Right lobe of liver (tissue), 6 donors: ENCODE results near the gene GTF2H4. TPM values are rescaled to one million over a fixed set of nuclear protein-coding genes. Genes with fewer than 3 reads are reported as not detected.

Experiments used
- ATAC-seq, 4 donors: fragments of 200-7000 bp; cut with Tn5 transposase; one replicate each; pipeline ENCODE4 v1.9.1; 2020; ENCODE audit warnings: mild to moderate bottlenecking in 4 of 4, moderate library complexity in 4 of 4
- DNase-seq, 3 donors: peaks; one replicate each; pipeline ENCODE4 v3.0.0-alpha.2; 2020
- H3K27ac ChIP-seq, 3 donors: fragments of 200-600 bp; one replicate each; pipeline ENCODE4 v1.8.0; 2022
- H3K27me3 ChIP-seq, 2 donors: fragments of 200-600 bp; one replicate each; pipeline ENCODE4 v1.8.0; 2022
- H3K36me3 ChIP-seq, 4 donors: fragments of 200-600 bp; sonication (generic) in 1 of 4; one replicate each; pipeline versions ENCODE4 v1.5.1 to v1.8.0; 2017 to 2022; ENCODE audit warnings: control low read depth in 1 of 4
- H3K4me1 ChIP-seq, 4 donors: fragments of 200-600 bp; sonication (generic) in 1 of 4; one replicate each; pipeline versions ENCODE4 v1.5.1 to v1.8.0; 2017 to 2022; ENCODE audit warnings: control low read depth in 1 of 4
- H3K4me3 ChIP-seq, 3 donors: fragments of 200-600 bp; one replicate each; pipeline ENCODE4 v1.8.0; 2022
- H3K9me3 ChIP-seq, 4 donors: fragments of 200-600 bp; sonication (generic) in 1 of 4; one replicate each; pipeline versions ENCODE4 v1.5.1 to v1.8.0; 2017 to 2022; ENCODE audit warnings: control low read depth in 1 of 4
- POLR2A ChIP-seq: fragments of 450-650 bp; IDR thresholded peaks from one replicate; pipeline ENCODE4 v1.6.1; 2017; ENCODE audit warnings: antibody characterized with exemption, mild to moderate bottlenecking
- WGBS: methylation state at CpG from one replicate; pipeline ENCODE4 v1.1.6; 2018; ENCODE audit warnings: low coverage, low lambda C conversion rate; ENCODE audit not compliant: insufficient coverage; ENCODE audit errors: missing lambda C conversion rate; 5-methylcytosine and 5-hydroxymethylcytosine counted together
- intact Hi-C, 2 donors: fragments of 100-400 bp; cut with DNase I; formaldehyde crosslinking; loops; one replicate each; pipeline versions ENCODE4 v1.11.2 to v1.14.1; 2022
- total RNA-seq, 6 experiments: library from RNA; depleted of rRNA in 2 of 6; stranded (reverse); fragments of >200 nt in 2 of 6; fragmentation: NEBNext Ultra II Directional in 3 of 6; extraction: Animal tissue kit (Norgen Biotek cat#: 25700) in 3 of 6; gene quantifications; one replicate each; pipeline versions ENCODE4 v1.1.0 to v1.2.4, GENCODE V29; 2016 to 2023
- TF ChIP-seq, protein P1 (sequence below), 4 donors: fragments of 200-600 bp in 3 of 4; fragments of 450-650 bp in 1 of 4; IDR thresholded peaks; one replicate each; pipeline versions ENCODE4 v1.5.1 to v1.8.0; 2016 to 2022; ENCODE audit warnings: antibody characterized with exemption in 4 of 4, mild to moderate bottlenecking in 2 of 4
- donor health status: DM: no; HTN: yes; CAD: no.
- donor health status: DM: no; HTN: no; CAD: no.
- donor health status: DM: no; HTN: no; CAD: no.
- donor health status: DM: no; HTN: yes; CAD: no.
- donor health status: DM: no; HTN: yes; CAD: no.

GTF2H4 gene
- total RNA-seq, 6 experiments from 2014 or later, result 3.6 to 21.1 (median 17.3) TPM

DNA sequence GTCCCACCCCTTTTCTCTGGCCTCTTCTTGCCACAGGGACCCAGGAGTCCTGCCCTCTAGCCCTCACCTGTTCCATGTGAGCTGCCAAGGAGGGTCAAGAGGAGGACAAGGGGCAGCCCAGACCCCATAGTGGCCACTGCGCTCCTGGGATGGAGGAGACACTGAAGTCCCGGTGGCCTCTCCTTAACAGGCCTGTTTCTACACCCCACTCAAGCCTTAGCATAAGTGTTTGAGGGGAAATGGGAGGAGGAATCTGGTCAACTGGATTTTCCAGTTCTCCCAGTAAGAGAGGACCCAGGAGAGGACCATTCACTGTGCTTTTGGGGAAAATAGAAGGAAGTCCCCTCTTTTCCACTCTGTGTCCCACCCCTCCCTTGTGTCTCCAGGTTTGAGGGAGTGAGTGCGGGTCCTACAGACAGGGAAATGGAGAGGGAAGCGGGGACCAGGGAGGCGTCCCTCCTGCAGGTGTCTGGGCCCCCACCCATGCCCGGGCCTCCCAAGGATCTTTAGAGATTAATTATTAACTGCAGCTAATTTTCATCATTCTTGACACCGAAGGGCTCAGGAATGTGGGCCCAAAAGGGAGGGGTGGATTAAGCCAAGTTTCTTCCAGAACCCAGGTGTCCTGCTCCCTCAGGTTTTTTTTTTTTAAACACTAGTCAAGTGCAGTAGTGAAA, 24.1 kb downstream of the GTF2H4 start, which contains the start of gene SFTA2:
SFTA2 (minus strand) TSS at position 202 of the 677 bp plus-strand sequence; CDS start at position 128, 74 bp downstream.
- H3K27ac ChIP-seq, result no peak within 1 kb of the TSS

DNA sequence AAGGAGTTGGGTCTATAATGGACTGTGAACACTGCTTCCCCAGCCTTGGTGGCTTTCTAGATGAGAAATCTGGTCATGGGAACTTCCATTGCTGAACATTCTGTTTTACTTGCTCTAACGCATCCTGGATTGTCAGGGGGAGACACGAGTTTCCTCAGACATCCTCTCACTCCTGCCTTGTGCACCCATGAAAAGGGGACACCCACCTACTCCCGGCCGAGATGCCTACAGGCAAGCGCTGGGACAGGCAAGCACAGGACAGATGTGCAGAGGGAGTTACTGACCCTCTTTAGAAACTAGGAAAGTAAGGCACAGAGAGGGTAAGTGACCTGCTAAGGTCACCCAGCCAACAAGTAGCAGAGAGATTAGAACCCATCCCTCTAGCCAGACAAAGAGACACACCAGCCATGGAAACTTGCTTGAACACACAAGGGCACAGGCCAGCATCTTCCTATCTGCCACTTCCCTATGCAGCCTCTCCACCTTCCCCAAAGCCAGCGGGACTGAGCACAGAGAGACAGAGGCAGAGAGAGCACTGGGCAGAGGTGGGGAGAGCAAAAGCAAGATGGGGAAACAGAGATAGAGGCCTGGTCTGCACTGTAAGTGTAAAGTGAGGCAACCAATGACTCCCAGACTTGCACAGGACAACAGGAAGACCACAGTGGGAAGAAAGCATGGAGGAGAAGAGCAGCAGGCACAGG, 24.8 kb downstream of the GTF2H4 start:
- Histone ChIP-seq H3K27me3 (no peaks in the 10 kb centered on the region), H3K4me1 (no peaks in the 10 kb centered on the region), H3K27ac (no peak overlapping the region), H3K9me3 (no peaks in the 10 kb centered on the region), H3K4me3 (no peak overlapping the region), H3K36me3 (no peaks in the 10 kb centered on the region)
- intact Hi-C loops, result loop anchor here in 1 of 2 donors (10.0 kb wide), 1 partner anchor 112 kb away; no protein-coding TSS in a partner anchor
- ATAC-seq, result no peak
- TF ChIP-seq POLR2A, result no peak
- TF ChIP-seq, protein P1, sequence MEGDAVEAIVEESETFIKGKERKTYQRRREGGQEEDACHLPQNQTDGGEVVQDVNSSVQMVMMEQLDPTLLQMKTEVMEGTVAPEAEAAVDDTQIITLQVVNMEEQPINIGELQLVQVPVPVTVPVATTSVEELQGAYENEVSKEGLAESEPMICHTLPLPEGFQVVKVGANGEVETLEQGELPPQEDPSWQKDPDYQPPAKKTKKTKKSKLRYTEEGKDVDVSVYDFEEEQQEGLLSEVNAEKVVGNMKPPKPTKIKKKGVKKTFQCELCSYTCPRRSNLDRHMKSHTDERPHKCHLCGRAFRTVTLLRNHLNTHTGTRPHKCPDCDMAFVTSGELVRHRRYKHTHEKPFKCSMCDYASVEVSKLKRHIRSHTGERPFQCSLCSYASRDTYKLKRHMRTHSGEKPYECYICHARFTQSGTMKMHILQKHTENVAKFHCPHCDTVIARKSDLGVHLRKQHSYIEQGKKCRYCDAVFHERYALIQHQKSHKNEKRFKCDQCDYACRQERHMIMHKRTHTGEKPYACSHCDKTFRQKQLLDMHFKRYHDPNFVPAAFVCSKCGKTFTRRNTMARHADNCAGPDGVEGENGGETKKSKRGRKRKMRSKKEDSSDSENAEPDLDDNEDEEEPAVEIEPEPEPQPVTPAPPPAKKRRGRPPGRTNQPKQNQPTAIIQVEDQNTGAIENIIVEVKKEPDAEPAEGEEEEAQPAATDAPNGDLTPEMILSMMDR (IDR thresholded peaks at IDR 0.05), result no peak
- 53% methylated on average over 3 of the region's 6 CpGs for WGBS
- no peak for DNase-seq

More for the DNA sequence above, 24.1 kb downstream of the GTF2H4 start, which contains the start of gene SFTA2:
- no peak within 1 kb of the TSS for H3K4me3 ChIP-seq
- DNase-seq, result no peak
- H3K27me3 ChIP-seq, result no peaks in the 10 kb centered on the region
- intact Hi-C loops, result loop anchor here in 1 of 2 donors (10.0 kb wide), 1 partner anchor 113 kb away; no protein-coding TSS in a partner anchor
- no peaks in the 10 kb centered on the region for H3K36me3 ChIP-seq
- TF ChIP-seq, protein P1 (IDR thresholded peaks at IDR 0.05), result no peak
- no peak for TF ChIP-seq POLR2A
- 71% methylated on average over 5 of the region's 7 CpGs for WGBS
- H3K9me3 ChIP-seq, result no peaks in the 10 kb centered on the region
- peak in 1 of 4 donors; percentile 11 for ATAC-seq
- no peaks in the 10 kb centered on the region for H3K4me1 ChIP-seq

DNA sequence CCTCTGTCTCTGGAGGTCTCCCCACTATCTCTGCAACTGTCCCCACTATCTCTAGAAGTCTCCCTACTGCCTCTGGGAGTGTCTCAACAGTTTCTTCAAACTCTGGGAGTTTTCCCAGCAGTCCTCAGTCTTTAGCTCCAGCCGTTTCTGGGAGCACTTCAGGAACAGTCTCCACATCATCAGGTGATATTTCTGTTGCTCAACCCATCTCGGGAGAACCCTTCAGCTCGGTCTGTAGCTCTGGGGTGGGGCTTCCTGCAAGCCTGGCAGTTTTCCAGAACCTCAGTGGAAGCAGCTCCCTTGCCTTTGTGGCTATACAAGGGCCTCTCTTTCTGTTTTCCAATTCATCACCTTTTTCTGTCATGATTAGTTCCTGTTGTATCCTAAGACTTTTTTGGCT, 27.0 kb downstream of the GTF2H4 start:
- intact Hi-C loops, result loop anchor here in 1 of 2 donors (10.0 kb wide), 1 partner anchor 110 kb away; no protein-coding TSS in a partner anchor
- 12% methylated on average over 3 of the region's 3 CpGs for WGBS
- H3K27ac ChIP-seq, result no peak overlapping the region
- no peaks in the 10 kb centered on the region for H3K4me1 ChIP-seq
- H3K9me3 ChIP-seq, result no peaks in the 10 kb centered on the region
- no peaks in the 10 kb centered on the region for H3K36me3 ChIP-seq
- TF ChIP-seq, protein P1 (IDR thresholded peaks at IDR 0.05), result no peak
- no peak for TF ChIP-seq POLR2A
- no peak overlapping the region for H3K4me3 ChIP-seq
- no peaks in the 10 kb centered on the region for H3K27me3 ChIP-seq
- ATAC-seq (no peak), DNase-seq (no peak)

DNA sequence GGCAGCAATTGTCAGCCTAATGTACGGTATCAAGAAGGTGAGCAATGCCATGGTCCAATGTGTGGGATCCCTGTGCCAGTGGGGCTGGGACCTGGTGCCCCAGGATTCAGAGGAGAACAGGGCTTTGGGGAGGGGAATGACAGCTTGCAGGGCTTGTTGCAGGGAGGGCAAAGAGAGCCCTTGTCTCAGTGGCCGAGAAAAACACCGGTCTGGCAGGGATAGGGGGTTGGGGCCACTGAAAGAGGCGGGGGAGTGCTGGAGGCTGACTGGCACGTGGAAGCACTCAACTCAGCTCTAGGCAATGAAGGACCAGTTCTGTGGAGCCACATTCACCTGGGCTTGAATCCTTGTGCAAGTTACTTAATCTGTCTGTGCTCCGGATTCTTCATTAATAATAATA, 29.3 kb downstream of the GTF2H4 start:
- WGBS, result 73% methylated on average over 4 of the region's 6 CpGs
- Histone ChIP-seq H3K27ac (no peak overlapping the region), H3K9me3 (no peaks in the 10 kb centered on the region), H3K27me3 (no peaks in the 10 kb centered on the region), H3K36me3 (no peaks in the 10 kb centered on the region), H3K4me3 (no peak overlapping the region), H3K4me1 (no peaks in the 10 kb centered on the region)
- TF ChIP-seq POLR2A, result no peak
- TF ChIP-seq, protein P1 (IDR thresholded peaks at IDR 0.05), result no peak
- ATAC-seq, result no peak
- intact Hi-C loops, result loop anchor here in 1 of 2 donors (10.0 kb wide), 1 partner anchor 108 kb away; no protein-coding TSS in a partner anchor
- no peak for DNase-seq
